H9 (cell line): ENCODE data around the gene KCNIP4. TPM values are rescaled to one million over a fixed set of nuclear protein-coding genes. Genes with fewer than 3 reads are reported as not detected.

Experiments
- DNase-seq: peaks from one replicate; pipeline ENCODE4 v3.0.0-alpha.2; 2017
- H2AFZ ChIP-seq: one replicate; pipeline ENCODE4 v1.6.1; 2013; ENCODE audit warnings: mild to moderate bottlenecking, low read length, control low read depth, moderate library complexity
- H2AK5ac ChIP-seq: 2 replicates; pipeline ENCODE4 v1.6.1; 2013; ENCODE audit warnings: low read length, control low read depth, mixed read lengths; ENCODE audit not compliant: insufficient read length
- H2BK120ac ChIP-seq: one replicate; pipeline ENCODE4 v1.6.1; 2013; ENCODE audit warnings: low read depth, mild to moderate bottlenecking, low read length, control low read depth, inconsistent platforms; ENCODE audit not compliant: poor library complexity, severe bottlenecking
- H2BK12ac ChIP-seq: 2 replicates; pipeline ENCODE4 v1.6.1; 2013; ENCODE audit warnings: low read length, control low read depth, mixed read lengths, low read depth; ENCODE audit not compliant: insufficient read length
- H2BK15ac ChIP-seq: 2 replicates; pipeline ENCODE4 v1.6.1; 2013; ENCODE audit warnings: low read depth, low read length, control low read depth
- H2BK20ac ChIP-seq: one replicate; pipeline ENCODE4 v1.6.1; 2013; ENCODE audit warnings: low read depth, mild to moderate bottlenecking, low read length, control low read depth, inconsistent platforms; ENCODE audit not compliant: poor library complexity, severe bottlenecking
- H2BK5ac ChIP-seq: 2 replicates; pipeline ENCODE4 v1.6.1; 2013; ENCODE audit warnings: low read length, control low read depth, mixed read lengths; ENCODE audit not compliant: insufficient read length
- H3K14ac ChIP-seq: 2 replicates; pipeline ENCODE4 v1.6.1; 2013; ENCODE audit warnings: low read length, control low read depth; ENCODE audit not compliant: insufficient read depth
- H3K18ac ChIP-seq: 2 replicates; pipeline ENCODE4 v1.6.1; 2013; ENCODE audit warnings: low read depth, mild to moderate bottlenecking, mixed read lengths, low read length, control low read depth; ENCODE audit not compliant: insufficient read length
- H3K23ac ChIP-seq: 2 replicates; pipeline ENCODE4 v1.6.1; 2013; ENCODE audit warnings: low read length, control low read depth, mixed read lengths, low read depth; ENCODE audit not compliant: insufficient read length
- H3K23me2 ChIP-seq: 2 replicates; pipeline ENCODE4 v1.6.1; 2013; ENCODE audit warnings: low read depth, mild to moderate bottlenecking, mixed read lengths, low read length, control low read depth; ENCODE audit not compliant: insufficient read length, poor library complexity, severe bottlenecking
- H3K27ac ChIP-seq: 2 replicates; pipeline ENCODE4 v1.5.1; 2013; ENCODE audit warnings: low read length, control low read depth, mixed read lengths, low read depth; ENCODE audit not compliant: insufficient read length
- H3K27me3 ChIP-seq: 2 replicates; pipeline ENCODE4 v1.6.1; 2013; ENCODE audit warnings: low read length, control low read depth, inconsistent platforms; ENCODE audit not compliant: insufficient read depth
- H3K4ac ChIP-seq: 2 replicates; pipeline ENCODE4 v1.6.1; 2013; ENCODE audit warnings: low read depth, mild to moderate bottlenecking, control low read depth, inconsistent platforms, low read length, moderate library complexity
- H3K4me1 ChIP-seq: 2 replicates; pipeline ENCODE4 v1.6.1; 2013; ENCODE audit warnings: low read length, control low read depth, inconsistent platforms; ENCODE audit not compliant: insufficient read depth
- H3K4me2 ChIP-seq: 2 replicates; pipeline ENCODE4 v1.6.1; 2013; ENCODE audit warnings: low read length, control low read depth, mixed read lengths; ENCODE audit not compliant: insufficient read length, insufficient read depth
- H3K56ac ChIP-seq: 2 replicates; pipeline ENCODE4 v1.6.1; 2013; ENCODE audit warnings: low read depth, mild to moderate bottlenecking, mixed read lengths, low read length, control low read depth; ENCODE audit not compliant: insufficient read length
- H3K79me1 ChIP-seq: 2 replicates; pipeline ENCODE4 v1.6.1; 2013; ENCODE audit warnings: low read depth, mild to moderate bottlenecking, moderate library complexity, low read length, control low read depth, inconsistent platforms; ENCODE audit not compliant: insufficient read depth, poor library complexity, severe bottlenecking
- H3K79me2 ChIP-seq: 2 replicates; pipeline ENCODE4 v1.6.1; 2013; ENCODE audit warnings: low read length, control low read depth, inconsistent platforms; ENCODE audit not compliant: insufficient read depth
- H3K9ac ChIP-seq: 2 replicates; pipeline ENCODE4 v1.6.1; 2013; ENCODE audit warnings: low read length, control low read depth, mixed read lengths; ENCODE audit not compliant: insufficient read length; ENCODE audit errors: extremely low read depth
- H3K9me3 ChIP-seq: one replicate; pipeline ENCODE4 v1.6.1; 2013; ENCODE audit warnings: low read depth, low read length, inconsistent platforms; ENCODE audit not compliant: control insufficient read depth
- H3T11ph ChIP-seq: one replicate; pipeline ENCODE4 v1.6.1; 2013; ENCODE audit warnings: mild to moderate bottlenecking, low read length, control low read depth, inconsistent platforms
- H4K20me1 ChIP-seq: one replicate; pipeline ENCODE4 v1.6.1; 2013; ENCODE audit not compliant: control insufficient read depth, insufficient read length, insufficient read depth
- H4K5ac ChIP-seq: 2 replicates; pipeline ENCODE4 v1.6.1; 2013; ENCODE audit warnings: low read depth, mild to moderate bottlenecking, mixed read lengths, low read length, control low read depth; ENCODE audit not compliant: insufficient read length
- H4K8ac ChIP-seq: replicated peaks from 2 replicates; pipeline ENCODE4 v1.6.1; 2013; ENCODE audit warnings: low read length, control low read depth, mixed read lengths, low read depth; ENCODE audit not compliant: insufficient read length
- H4K91ac ChIP-seq: 2 replicates; pipeline ENCODE4 v1.6.1; 2013; ENCODE audit warnings: low read depth, mild to moderate bottlenecking, moderate library complexity, mixed read lengths, low read length, control low read depth; ENCODE audit not compliant: insufficient read length
- H3K27ac Mint-ChIP-seq, 3 experiments: 2 replicates in 2 of 3; 3 replicates in 1 of 3; pipeline ENCODE4 v1.8.0; 2020 to 2021; ENCODE audit warnings: mixed read lengths in 3 of 3, mild to moderate bottlenecking in 1 of 3, moderate library complexity in 1 of 3
- H3K27me3 Mint-ChIP-seq: 2 replicates; pipeline ENCODE4 v1.8.0; 2021; ENCODE audit warnings: low read depth, mild to moderate bottlenecking, moderate library complexity, mixed read lengths
- H3K36me3 Mint-ChIP-seq, 3 experiments: 2 replicates in 2 of 3; 3 replicates in 1 of 3; pipeline ENCODE4 v1.8.0; 2020 to 2021; ENCODE audit warnings: low read depth in 3 of 3, mixed read lengths in 3 of 3; ENCODE audit not compliant: insufficient read depth in 1 of 3
- H3K4me1 Mint-ChIP-seq, 2 experiments: 2 replicates each; pipeline ENCODE4 v1.8.0; 2020; ENCODE audit warnings: mixed read lengths in 2 of 2
- H3K4me3 Mint-ChIP-seq, 2 experiments: 2 replicates in 1 of 2; 3 replicates in 1 of 2; pipeline ENCODE4 v1.8.0; 2020 to 2021; ENCODE audit warnings: mild to moderate bottlenecking in 2 of 2, mixed read lengths in 2 of 2, moderate library complexity in 1 of 2
- H3K9me3 Mint-ChIP-seq, 2 experiments: 2 replicates in 1 of 2; 3 replicates in 1 of 2; pipeline ENCODE4 v1.8.0; 2020; ENCODE audit warnings: mild to moderate bottlenecking in 2 of 2, mixed read lengths in 2 of 2, moderate library complexity in 1 of 2
- CTCF ChIP-seq: fragments of 200-600 bp; sonication (generic); conservative IDR thresholded peaks from 3 replicates; pipeline ENCODE4 v1.8.0; 2021; ENCODE audit warnings: antibody characterized with exemption, mild to moderate bottlenecking
- WGBS: extraction: QIAGEN DNeasy Blood & Tissue Kit; methylation state at CpG from one replicate; pipeline ENCODE4 v1.1.7; 2013; ENCODE audit warnings: missing lambda C conversion rate, low lambda C conversion rate, mixed read lengths; ENCODE audit not compliant: insufficient read length; ENCODE audit errors: extremely low coverage; 5-methylcytosine and 5-hydroxymethylcytosine counted together
- total RNA-seq: library from RNA; stranded (reverse); gene quantifications from 2 replicates; pipeline ENCODE4 v1.2.1, GENCODE V29; 2021

Gene KCNIP4
- total RNA-seq, 1 experiment from 2014 or later, result not detected

DNA sequence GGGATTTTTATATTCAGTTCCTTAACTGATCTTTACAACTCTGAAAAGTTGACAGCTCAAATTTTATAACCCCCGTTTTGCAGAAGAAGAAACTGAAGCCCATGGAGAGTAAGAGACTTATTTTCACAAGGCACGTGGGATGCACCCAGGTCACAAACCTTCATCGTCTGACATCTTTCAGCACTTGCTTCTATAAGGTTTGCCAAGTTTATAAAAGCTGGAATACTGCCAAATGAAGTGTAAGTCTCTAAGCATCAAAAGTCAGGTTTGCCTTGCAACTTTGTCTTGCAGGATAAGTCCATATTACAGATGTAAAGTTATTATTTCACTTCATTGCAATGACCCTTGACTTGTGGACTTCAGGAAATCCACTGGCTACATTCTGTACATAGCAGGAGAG, 6.3 kb upstream of the KCNIP4 start:
- H3K9ac ChIP-seq, result no peak overlapping the region
- H3K4me2 ChIP-seq, result no peak overlapping the region
- no peak overlapping the region for H4K91ac ChIP-seq
- no peaks in the 10 kb centered on the region for H3K27me3 ChIP-seq
- no peak overlapping the region for H4K8ac ChIP-seq
- H3T11ph ChIP-seq, result no peak overlapping the region
- H2BK12ac ChIP-seq, result no peak overlapping the region
- no peak overlapping the region for H2BK15ac ChIP-seq
- H3K56ac ChIP-seq, result no peak overlapping the region
- no peak overlapping the region for H3K27ac Mint-ChIP-seq
- no peak overlapping the region for H3K14ac ChIP-seq
- no peak overlapping the region for H3K4me3 Mint-ChIP-seq
- no peaks in the 10 kb centered on the region; a peak in 1 of 7 replicates for H3K36me3 Mint-ChIP-seq
- H3K23ac ChIP-seq, result no peak overlapping the region
- DNase-seq, result no peak
- no peaks in the 10 kb centered on the region for H3K79me2 ChIP-seq
- no peak overlapping the region for H2BK120ac ChIP-seq
- H3K9me3 ChIP-seq, result no peaks in the 10 kb centered on the region
- no peak overlapping the region for H2AK5ac ChIP-seq
- H3K79me1 ChIP-seq, result no peaks in the 10 kb centered on the region
- no peaks in the 10 kb centered on the region for H3K9me3 Mint-ChIP-seq
- no CpG with 5 or more reads among the region's 3 CpGs for WGBS
- no peak overlapping the region for H4K5ac ChIP-seq
- H2BK20ac ChIP-seq, result no peak overlapping the region
- H3K18ac ChIP-seq, result no peak overlapping the region
- H3K23me2 ChIP-seq, result no peaks in the 10 kb centered on the region
- H3K4me1 ChIP-seq, result no peaks in the 10 kb centered on the region
- no peaks in the 10 kb centered on the region for H3K4me1 Mint-ChIP-seq
- no peak overlapping the region for H3K27ac ChIP-seq
- peaks cover 4% of the 10 kb centered on the region for H4K20me1 ChIP-seq
- TF ChIP-seq CTCF, result no peak
- H3K4ac ChIP-seq, result no peak overlapping the region
- peaks cover 18% of the 10 kb centered on the region for H3K27me3 Mint-ChIP-seq
- H2AFZ ChIP-seq, result no peak overlapping the region
- H2BK5ac ChIP-seq, result no peak overlapping the region
